ENCODE results near the gene CAPN15. TPM values are rescaled to one million over a fixed set of nuclear protein-coding genes. Genes with fewer than 3 reads are reported as not detected.

CAPN15 gene
- total and polyA plus RNA-seq, 9 of the 15 experiments (the other 6 are each of a cell fraction or from before 2014, with no cell fraction given): 0.62 to 111 (median 14.2) TPM

- no peak overlapping the region; the same call in 2 of the 3 replicates for H3K27ac ChIP-seq (ENCODE audit: extremely low read depth, low read depth, low read length)
- H3K9ac ChIP-seq (ENCODE audit: insufficient read depth in 1 of 2, low read depth in 2 of 2, low read length in 2 of 2): peak overlapping the region in 1 of 2 experiments; percentile 88; a peak in 3 of 4 replicates
Observed at GRCh38 chr16:534856-535445, 7.4 kb downstream of the CAPN15 start.

GRCh38 chr16:535446-536405 lies 8.2 kb downstream of the CAPN15 start:
- peaks cover 6% of the 10 kb centered on the region; the same call in 1 of the 2 replicates for H4K20me1 ChIP-seq (replicated peaks; ENCODE audit: control insufficient read depth, insufficient read depth, low read length)
- H3K27ac ChIP-seq (ENCODE audit: extremely low read depth, low read depth, low read length): no peak overlapping the region; the same call in 2 of the 3 replicates
- H3K9me3 ChIP-seq (replicated peaks; ENCODE audit: control insufficient read depth, insufficient read depth, low read depth, low read length): no peaks in the 10 kb centered on the region
- H3K4me2 ChIP-seq (ENCODE audit: insufficient read depth, low read length): no peak overlapping the region
- H2AFZ ChIP-seq (ENCODE audit: low read depth, low read length): no peak overlapping the region
- H3K27me3 ChIP-seq (ENCODE audit: control insufficient read depth in 2 of 2, insufficient read depth in 2 of 2, low read length in 2 of 2): no peaks in the 10 kb centered on the region
- POLR2A ChIA-PET: interaction anchor here (1.1 kb wide), 1 partner anchor 18 kb away, joined by 4 read pairs; no protein-coding TSS in a partner anchor
- H3K4me1 ChIP-seq (replicated peaks in 1 of 2; ENCODE audit: control insufficient read depth in 2 of 2, insufficient read depth in 2 of 2, low read length in 2 of 2): peaks cover 2 to 80% of the 10 kb centered on the region in 2 experiments; a peak in 3 of 5 replicates
- H3K79me2 ChIP-seq (ENCODE audit: control insufficient read depth, insufficient read depth, low read length): peaks cover 96% of the 10 kb centered on the region
- 79% methylated on average over 35 of the region's 39 CpGs for WGBS (ENCODE audit: insufficient coverage, low coverage, missing lambda C conversion rate)
- intact Hi-C loops (cut with micrococcal nuclease): no loop called here
- FAIRE-seq: no peak
- H3K4me3 ChIP-seq: no peak overlapping the region
- in situ Hi-C loops (cut with MboI): no loop called here
- CTCF ChIA-PET (ENCODE audit: low intra/inter-chr PET ratio): no interaction called here
- peak; percentile 72 for ATAC-seq
- peaks cover 7% of the 10 kb centered on the region for H3K9me1 ChIP-seq (ENCODE audit: control insufficient read depth, insufficient read depth, low read length)
- BruUV-seq (replicated peaks): no TSS peak
- H3K36me3 ChIP-seq (ENCODE audit: control insufficient read depth, insufficient read depth, low read length): peaks cover 67% of the 10 kb centered on the region; the same call in 1 of the 3 replicates
- peak overlapping the region in 1 of 2 experiments; percentile 88; a peak in 3 of 4 replicates for H3K9ac ChIP-seq (ENCODE audit: insufficient read depth in 1 of 2, low read depth in 2 of 2, low read length in 2 of 2)
- peak; percentile 50 to 67 (median 60) for DNase-seq (ENCODE audit: extremely low read depth in 1 of 4, low spot score in 3 of 4)
- TF ChIP-seq HIVEP1 (CRISPR knock-in tag; IDR thresholded peaks at IDR 0.05) (no peak), ZKSCAN1 (IDR thresholded peaks at IDR 0.05; ENCODE audit: low read depth, low read length) (no peak), SMAD4 (CRISPR knock-in tag; conservative IDR thresholded peaks at IDR 0.05) (no peak), ELF2 (CRISPR knock-in tag; IDR thresholded peaks at IDR 0.05) (no peak), ATF4 (CRISPR knock-in tag; IDR thresholded peaks at IDR 0.05) (no peak), ZNF408 (CRISPR knock-in tag; IDR thresholded peaks at IDR 0.05; ENCODE audit: low read depth) (no peak), ZNF143 (CRISPR knock-in tag; IDR thresholded peaks at IDR 0.05) (no peak), ESRRA (IDR thresholded peaks at IDR 0.05; ENCODE audit: borderline replicate concordance, low read depth) (no peak), MAX (CRISPR knock-in tag; IDR thresholded peaks at IDR 0.05) (peak; percentile 62), ZNF764 (CRISPR knock-in tag; IDR thresholded peaks at IDR 0.05; ENCODE audit: low read depth) (no peak), SMAD1 (IDR thresholded peaks at IDR 0.05; ENCODE audit: low read depth, low read length, partially characterized antibody) (no peak)

More at GRCh38 chr16:534856-535445, 7.4 kb downstream of the CAPN15 start:
- DNase-seq (ENCODE audit: extremely low read depth in 1 of 4, low spot score in 3 of 4) (no peak), ATAC-seq (no peak; the same call in 2 of the 3 replicates), FAIRE-seq (no peak)
- BruUV-seq (replicated peaks): no TSS peak
- Histone ChIP-seq H3K36me3 (ENCODE audit: control insufficient read depth, insufficient read depth, low read length) (peaks cover 68% of the 10 kb centered on the region; the same call in 1 of the 3 replicates), H3K4me3 (no peak overlapping the region), H3K4me2 (ENCODE audit: insufficient read depth, low read length) (no peak overlapping the region), H3K79me2 (ENCODE audit: control insufficient read depth, insufficient read depth, low read length) (peaks cover 96% of the 10 kb centered on the region), H2AFZ (ENCODE audit: low read depth, low read length) (no peak overlapping the region), H3K9me1 (ENCODE audit: control insufficient read depth, insufficient read depth, low read length) (peaks cover 12% of the 10 kb centered on the region), H3K9me3 (replicated peaks; ENCODE audit: control insufficient read depth, insufficient read depth, low read depth, low read length) (no peaks in the 10 kb centered on the region), H3K27me3 (ENCODE audit: control insufficient read depth in 2 of 2, insufficient read depth in 2 of 2, low read length in 2 of 2) (no peaks in the 10 kb centered on the region), H3K4me1 (replicated peaks in 1 of 2; ENCODE audit: control insufficient read depth in 2 of 2, insufficient read depth in 2 of 2, low read length in 2 of 2) (peaks cover 2 to 80% of the 10 kb centered on the region in 2 experiments; a peak in 4 of 5 replicates), H4K20me1 (replicated peaks; ENCODE audit: control insufficient read depth, insufficient read depth, low read length) (peaks cover 14% of the 10 kb centered on the region)
- TF ChIP-seq POLR2G (IDR thresholded peaks at IDR 0.05; ENCODE audit: low read depth, low read length): peak; percentile 48
- TF ChIP-seq ZNF431 (CRISPR knock-in tag; IDR thresholded peaks at IDR 0.05): no peak
- in situ Hi-C loops (cut with MboI): no loop called here
- ChIA-PET POLR2A (interaction anchor here (1.0 kb wide), 1 partner anchor 8 kb away, joined by 3 read pairs; no protein-coding TSS in a partner anchor), CTCF (ENCODE audit: low intra/inter-chr PET ratio) (no interaction called here)
- 95% methylated on average over 24 of the region's 27 CpGs for WGBS (ENCODE audit: insufficient coverage, low coverage, missing lambda C conversion rate)
- intact Hi-C loops (cut with micrococcal nuclease): no loop called here

All from K562 (cell line).